ENCODE measurements around the gene COX5B.
"Not testable (repeated sequence)": the region's sequence is repeated elsewhere in the genome, so short reads cannot be mapped to it uniquely, and the experiment has no call there.

- TF ChIP-seq CTCF, POLR2A, POLR2AphosphoS5 (IDR thresholded peaks at IDR 0.05): not testable (repeated sequence)
Measured at GRCh38 chr2:97615746-97616145, 30.1 kb upstream of the COX5B start.
